GM10847 (cell line): Measurements from ENCODE around the gene RPS6KA2.

ENCODE experiments used
- POLR2A ChIP-seq: IDR thresholded peaks from 2 replicates; pipeline ENCODE4 v1.6.1; 2011; ENCODE audit not compliant: insufficient read length; ENCODE audit errors: extremely low read depth

The RPS6KA2 gene

DNA sequence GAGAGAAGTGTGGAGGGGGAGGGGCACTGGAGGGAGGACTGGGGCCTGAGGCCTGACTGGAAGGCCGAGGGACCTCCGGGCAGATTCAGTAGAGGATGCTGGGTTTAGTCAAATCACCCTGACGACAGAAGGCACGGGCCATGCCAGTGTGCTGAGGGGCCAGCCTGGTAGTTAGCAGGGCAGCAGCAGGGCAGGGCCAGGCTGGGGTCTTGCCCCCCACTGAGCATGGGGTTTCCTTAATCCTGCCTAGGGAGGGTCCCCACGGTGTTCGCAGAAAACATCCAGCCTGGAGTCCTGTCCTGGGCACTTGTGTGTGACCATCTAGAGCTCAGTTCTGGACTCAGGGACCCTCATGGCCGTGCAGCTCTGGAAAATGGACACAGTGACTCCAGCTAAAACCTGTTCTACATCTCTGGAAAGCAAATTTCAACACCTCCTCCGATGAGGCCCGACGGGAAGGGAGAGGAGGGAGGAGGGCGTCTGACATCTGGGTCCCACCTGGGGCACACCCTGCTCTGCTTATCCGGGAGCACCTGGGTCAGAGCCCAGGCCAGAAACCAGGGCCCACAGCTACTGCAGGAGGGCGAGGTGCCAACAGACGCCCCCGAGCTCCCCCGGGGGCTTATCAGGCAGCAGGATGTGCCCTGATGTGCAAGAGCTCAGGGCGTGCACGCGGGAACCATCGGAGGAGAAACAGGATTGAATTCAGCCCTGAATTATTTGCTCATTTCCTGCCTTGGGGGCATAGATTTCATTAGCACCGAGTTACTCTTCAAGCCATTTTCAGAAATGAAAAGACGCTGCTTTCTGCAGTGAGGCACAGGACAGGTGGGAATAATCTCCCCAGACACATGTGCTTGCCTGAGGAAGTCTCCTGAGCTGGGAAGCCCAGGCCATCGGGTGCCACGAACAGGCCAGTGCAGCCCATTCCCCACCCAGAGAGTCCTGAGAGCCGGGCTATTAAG is 166.3 kb downstream of the RPS6KA2 start:
- TF ChIP-seq POLR2A, result no peak

DNA sequence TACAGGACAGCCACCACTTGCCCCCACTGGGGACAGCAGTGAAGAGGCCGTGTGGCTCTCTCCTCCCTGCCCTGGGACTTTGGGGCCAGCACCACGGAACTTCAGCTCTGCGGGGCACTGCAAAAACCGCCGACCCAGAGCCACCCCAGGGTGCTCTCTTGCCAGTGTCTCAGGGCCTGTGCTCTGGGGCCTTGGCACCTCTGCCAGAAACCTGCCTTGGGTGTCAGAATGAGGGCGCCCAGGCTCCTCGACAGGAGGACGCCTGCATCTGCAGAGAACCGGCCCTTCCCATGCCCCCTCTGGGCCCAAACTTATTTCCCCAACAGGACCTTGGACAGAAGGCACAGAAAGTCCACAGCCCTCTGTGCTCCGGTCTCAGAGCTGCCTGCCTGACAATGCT is 167.1 kb downstream of the RPS6KA2 start:
- TF ChIP-seq POLR2A, result no peak

DNA sequence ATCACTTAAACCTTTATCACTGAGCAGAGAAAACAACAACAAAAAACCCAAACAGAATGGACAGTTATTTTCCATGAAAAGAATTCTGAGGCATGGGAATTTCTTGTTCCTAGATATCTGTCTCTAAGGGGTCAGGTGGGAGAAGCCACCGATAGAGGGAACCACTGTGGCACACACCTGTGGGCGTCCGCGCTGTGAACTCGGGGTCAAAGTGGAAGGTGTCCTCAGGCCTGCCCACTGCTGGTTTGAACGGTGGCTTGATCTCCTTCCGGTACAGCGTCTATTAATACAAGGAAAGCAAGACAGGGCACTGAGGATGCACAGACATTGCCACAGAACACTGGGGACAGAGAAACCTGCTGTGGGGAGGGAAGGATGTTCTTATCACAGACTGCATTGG is 167.8 kb downstream of the RPS6KA2 start:
- TF ChIP-seq POLR2A, result no peak

DNA sequence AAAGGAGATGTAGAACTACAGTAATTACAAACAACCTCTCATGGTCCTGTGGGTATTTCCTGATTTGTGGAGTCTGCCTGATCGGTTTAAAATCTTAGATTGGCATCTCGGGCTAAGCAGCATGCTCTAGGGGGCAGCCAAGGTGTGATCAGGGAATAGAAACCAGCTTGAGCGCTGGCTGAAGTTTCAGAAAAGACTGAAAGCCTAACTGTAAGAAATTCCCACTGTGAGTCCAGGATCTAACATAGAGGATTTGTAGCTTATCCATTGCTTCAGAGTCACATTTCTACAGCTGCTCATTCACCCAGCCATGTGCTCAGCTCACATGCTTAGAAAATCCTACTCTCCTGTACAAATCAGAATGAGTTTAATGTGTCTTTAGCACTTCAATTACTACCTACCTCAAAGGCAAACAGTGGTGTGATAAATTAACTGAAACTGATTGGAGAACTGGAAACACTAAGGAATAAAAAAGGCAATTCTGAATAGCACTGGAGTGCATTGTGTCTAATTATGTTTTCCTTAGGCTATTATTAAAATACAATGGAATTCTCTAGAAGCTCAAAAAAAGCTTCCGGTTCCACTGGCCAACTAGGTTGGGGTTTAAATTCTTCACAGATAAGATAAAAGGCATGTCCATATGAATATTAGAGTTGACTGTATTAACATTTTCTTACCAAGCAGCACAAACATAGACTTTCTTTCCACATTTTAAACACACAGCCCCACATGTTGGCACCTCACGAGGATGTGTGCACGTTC is 170.5 kb downstream of the RPS6KA2 start:
- no peak for TF ChIP-seq POLR2A

DNA sequence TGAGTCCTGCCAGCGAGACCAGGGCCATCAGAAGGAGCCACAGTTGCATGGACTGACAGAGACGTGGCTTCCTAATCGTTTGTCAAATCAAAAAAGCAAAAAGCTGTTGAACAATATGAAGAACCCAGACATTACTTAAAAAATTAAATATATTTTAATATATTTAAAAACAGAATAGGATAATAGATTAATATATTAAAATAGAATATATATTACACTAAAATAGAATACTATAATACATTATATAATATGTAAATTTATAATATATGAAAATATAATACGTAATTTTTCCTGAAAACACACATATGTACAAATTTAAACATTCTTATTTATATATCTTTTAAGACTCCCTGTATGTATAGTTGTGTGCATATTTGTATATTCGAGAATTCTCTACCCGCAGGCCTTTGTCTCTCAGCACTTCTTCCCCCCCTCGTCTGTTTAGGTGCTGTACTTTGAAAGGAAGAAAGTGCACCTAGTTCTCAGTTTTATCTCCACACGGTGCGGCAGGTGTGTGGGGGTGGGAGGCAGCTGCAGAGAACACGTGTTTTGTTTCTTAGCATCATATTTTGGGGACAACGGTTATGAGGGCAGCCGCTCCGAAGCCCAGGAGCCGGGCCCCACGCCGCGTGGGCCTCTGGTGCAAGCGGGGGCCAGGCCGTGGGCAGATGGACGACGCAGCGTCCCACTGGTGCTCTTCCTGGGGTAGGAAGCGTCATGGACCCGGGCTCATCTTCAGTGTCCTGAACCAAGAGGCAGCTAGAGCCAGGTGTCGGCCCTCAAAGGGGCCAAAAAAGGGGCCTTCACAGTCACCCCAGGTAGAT is 172.1 kb downstream of the RPS6KA2 start:
- TF ChIP-seq POLR2A, result no peak

DNA sequence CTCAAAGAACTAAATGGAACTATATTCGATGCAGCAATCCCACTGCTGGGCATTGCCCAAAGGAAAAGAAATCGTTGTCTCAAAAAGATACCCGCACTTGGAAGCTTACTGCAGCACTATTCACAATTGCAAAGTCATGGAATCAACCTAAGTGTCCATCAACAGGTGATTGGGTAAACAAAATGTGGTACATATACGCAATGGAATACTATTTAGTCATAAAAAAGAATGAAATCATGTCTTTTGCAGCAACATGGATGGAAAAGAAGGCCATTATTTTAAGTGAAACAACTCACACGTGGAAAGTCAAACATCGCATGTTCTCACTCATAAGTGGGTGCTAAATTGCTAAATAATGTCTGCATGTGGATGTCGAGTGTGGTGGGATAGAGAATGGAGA is 173.4 kb downstream of the RPS6KA2 start:
- TF ChIP-seq POLR2A, result no peak

DNA sequence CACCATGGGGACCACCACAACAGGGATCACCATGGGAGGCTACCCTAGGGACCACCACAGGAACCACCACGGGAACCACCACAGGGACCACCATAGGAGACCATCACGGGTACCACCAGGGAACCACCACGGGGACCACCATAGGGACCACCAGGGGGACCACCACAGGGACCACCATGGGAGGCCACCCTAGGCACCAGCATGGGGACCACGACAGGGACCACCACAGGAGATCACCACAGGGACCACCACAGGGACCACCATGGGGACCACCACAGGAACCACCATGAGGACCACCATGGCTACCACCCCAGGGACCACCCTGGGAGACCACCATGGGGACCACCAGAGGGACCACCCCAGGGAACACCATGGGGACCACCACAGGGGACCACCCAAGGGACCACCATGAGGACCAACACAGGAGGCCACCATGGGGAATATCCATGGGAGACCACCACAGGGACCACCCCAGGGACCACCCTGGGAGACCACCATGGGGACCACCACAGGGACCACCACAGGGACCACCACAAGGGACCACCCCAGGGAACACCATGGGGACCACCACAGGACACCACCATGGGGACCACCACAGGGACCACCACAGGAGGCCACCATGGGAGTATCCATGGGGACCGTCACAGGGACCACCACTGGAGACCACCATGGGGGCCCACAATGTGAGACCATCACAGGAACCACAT is 176.7 kb downstream of the RPS6KA2 start:
- no peak for TF ChIP-seq POLR2A

DNA sequence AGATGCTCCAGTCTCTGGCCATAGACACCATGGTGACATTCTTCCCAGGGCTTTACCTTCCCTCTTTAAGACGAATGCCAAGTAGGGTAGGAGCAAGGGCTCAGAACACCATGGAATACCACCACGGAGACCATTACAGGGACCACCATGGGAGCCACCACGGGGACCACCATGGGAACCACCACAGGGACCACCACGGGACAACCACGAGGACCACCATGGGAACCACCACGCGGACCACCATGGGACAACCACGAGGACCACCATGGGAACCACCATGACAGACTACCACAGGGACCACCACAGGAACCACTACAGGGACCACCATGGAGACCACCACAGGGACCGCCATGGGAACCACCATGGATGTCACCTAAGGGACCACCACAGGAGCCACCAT is 177.4 kb downstream of the RPS6KA2 start:
- TF ChIP-seq POLR2A, result no peak

DNA sequence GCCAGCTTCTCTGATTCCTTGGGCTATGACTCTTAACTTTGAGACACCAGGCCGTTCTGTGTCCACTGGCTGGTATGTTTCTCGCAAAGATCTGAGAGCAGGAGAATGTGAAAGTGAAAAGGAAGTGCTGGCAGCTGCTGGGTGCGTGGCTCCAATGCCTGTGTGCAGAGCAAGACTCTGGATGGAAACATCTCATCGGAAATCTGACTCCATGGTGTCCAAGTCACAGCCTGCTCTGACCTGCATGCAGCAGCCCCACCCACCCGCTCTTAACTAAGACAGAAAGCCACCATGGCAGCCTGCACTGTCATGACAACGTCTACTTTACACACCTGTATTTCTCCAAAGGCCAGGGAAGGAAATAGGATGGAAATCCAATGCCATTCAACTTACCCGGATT is 178.0 kb downstream of the RPS6KA2 start:
- TF ChIP-seq POLR2A, result no peak

DNA sequence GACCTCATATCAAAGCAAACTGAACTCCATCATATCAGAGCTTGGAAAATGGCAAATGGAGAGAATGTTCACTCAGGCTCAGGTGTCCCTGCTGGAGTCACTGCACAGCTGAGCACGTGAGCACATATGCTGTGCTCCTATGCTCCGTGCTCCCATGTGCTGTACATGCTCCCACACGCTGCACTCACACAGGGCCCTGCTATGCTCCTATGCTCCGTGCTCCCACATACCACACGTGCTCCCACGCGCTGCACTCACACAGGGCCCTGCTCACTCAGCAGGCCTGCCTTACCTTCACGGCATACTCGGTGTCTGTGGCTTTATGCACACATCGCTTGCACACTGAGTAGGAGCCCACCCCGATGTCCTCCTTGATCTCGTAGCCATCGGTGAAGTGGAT is 178.6 kb downstream of the RPS6KA2 start:
- TF ChIP-seq POLR2A, result no peak

DNA sequence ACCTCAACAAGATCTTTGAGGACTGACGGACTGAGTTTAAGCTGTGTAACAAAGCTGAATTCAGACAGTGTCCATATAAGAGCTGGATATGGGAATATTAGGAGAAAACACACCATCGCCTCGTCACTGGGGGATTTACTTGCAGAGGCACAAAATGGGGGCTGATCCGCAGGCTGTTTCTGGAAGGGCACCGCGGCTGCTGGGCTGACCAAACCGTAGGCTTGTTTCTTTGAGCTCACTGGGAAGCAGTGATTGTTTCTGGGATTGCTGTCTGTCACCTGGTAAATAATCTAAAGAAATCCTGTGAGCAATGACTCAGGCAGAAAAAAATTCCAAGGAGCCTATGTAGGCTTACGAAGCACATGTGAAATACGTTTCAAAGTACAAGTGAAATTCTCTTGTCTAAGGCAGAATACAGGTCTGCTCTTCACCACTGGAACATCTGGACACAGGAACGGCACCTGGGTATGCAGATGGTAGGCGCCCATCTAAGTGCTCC is 180.4 kb downstream of the RPS6KA2 start:
- TF ChIP-seq POLR2A, result no peak

DNA sequence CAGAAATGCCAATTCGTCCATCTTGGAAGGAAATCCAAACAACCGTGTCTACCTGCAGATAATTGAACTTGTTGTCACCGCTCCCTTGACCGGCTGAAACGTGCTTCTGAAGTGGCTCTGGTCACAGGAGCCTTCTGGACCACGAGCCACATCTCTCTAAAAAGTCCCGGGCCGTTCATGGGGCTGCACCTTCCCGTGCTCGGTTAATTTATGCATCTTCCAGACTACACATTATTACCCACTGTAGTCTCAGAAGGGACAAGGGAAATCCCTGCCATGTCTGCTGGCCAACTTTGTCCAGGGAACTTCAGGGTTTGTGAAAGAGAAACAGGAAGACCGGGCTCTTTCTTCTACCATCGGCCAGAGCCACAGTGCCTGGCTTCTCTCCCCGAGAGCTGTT is 180.9 kb downstream of the RPS6KA2 start:
- TF ChIP-seq POLR2A, result no peak

DNA sequence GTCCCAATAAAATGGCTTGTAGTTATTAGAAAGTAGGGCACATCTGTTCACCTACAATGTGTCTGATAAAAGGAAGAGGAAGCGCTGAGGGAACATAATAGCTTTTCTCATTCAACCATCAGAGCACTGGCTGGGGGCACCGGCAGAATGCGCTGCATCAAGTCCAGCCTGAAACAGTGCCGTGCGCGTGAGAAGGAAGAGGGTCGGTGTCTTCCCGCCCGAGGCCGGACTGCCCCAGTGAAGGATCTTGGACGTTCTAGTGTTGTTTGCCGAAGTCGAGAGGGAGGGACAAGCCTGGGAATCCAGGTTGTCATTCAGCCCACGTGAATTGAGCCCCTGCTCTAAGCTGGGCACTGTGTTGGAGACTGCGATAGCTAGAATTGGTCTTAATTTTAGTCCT is 182.6 kb downstream of the RPS6KA2 start:
- no peak for TF ChIP-seq POLR2A

DNA sequence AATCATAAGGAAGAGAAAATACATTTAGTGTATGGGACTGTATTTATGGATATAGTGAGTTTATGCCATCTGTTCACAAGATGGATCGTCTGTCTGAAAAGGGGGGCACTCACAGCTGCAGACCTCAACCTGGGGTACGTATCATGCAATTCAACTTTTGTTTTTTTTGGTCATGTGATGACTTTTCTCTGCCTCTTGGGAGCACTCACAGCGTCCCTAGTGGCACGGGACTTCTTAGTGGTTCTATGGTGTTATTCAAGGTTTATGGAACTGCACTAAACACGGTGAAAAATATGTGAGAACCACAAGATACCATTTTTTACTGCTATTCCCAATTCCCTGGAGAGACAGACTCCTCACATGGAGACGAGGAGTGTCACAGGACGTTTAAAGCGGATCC is 183.9 kb downstream of the RPS6KA2 start:
- TF ChIP-seq POLR2A, result no peak
